WTC11 (cell line): ENCODE measurements around the gene SMIM24. TPM values are rescaled to one million over a fixed set of nuclear protein-coding genes. Genes with fewer than 3 reads are reported as not detected.

Experiments
- ATAC-seq: fragments of 200-7000 bp; cut with Tn5 transposase; 2 replicates; pipeline ENCODE4 v1.10.0; 2021; ENCODE audit warnings: mild to moderate bottlenecking, moderate library complexity
- CTCF ChIA-PET: fragments of 300-600 bp; sonication (Branson Sonifier 250); formaldehyde crosslinking; loops from one replicate; lab custom pipeline; 2021; ENCODE audit warnings: antibody characterized with exemption; lab: Charles Lee
- POLR2A ChIA-PET: fragments of 350-600 bp; sonication (Branson Sonifier 250); formaldehyde crosslinking; loops from one replicate; lab custom pipeline; 2021; ENCODE audit warnings: antibody characterized with exemption; lab: Charles Lee
- DNase-seq: peaks from one replicate; pipeline ENCODE4 v3.0.0; 2021; ENCODE audit warnings: low spot score
- H3K27ac Mint-ChIP-seq: 2 replicates; pipeline ENCODE4 v1.8.0; 2021; ENCODE audit warnings: mixed read lengths
- H3K27me3 Mint-ChIP-seq: 2 replicates; pipeline ENCODE4 v1.8.0; 2021; ENCODE audit warnings: low read depth, mild to moderate bottlenecking, moderate library complexity, mixed read lengths
- H3K36me3 Mint-ChIP-seq: 2 replicates; pipeline ENCODE4 v1.8.0; 2021; ENCODE audit warnings: mixed read lengths
- H3K4me1 Mint-ChIP-seq: 2 replicates; pipeline ENCODE4 v1.8.0; 2022; ENCODE audit warnings: mixed read lengths
- H3K4me3 Mint-ChIP-seq: 2 replicates; pipeline ENCODE4 v1.8.0; 2021; ENCODE audit warnings: mild to moderate bottlenecking, moderate library complexity, mixed read lengths
- H3K9me3 Mint-ChIP-seq: 2 replicates; pipeline ENCODE4 v1.8.0; 2021; ENCODE audit warnings: mixed read lengths
- EMX1 ChIP-seq: fragments of 250-450 bp; sonication (Bioruptor Pico); IDR thresholded peaks from 2 replicates; pipeline ENCODE4 v1.8.0; 2021; ENCODE audit warnings: mild to moderate bottlenecking
- FOXJ3 ChIP-seq: sonication (generic); formaldehyde crosslinking; IDR thresholded peaks from 2 replicates; pipeline ENCODE4 v1.9.0; 2021; ENCODE audit warnings: missing genetic modification reagents, mild to moderate bottlenecking, borderline replicate concordance
- IRF2 ChIP-seq: sonication (generic); formaldehyde crosslinking; IDR thresholded peaks from 2 replicates; pipeline ENCODE4 v1.8.0; 2022; ENCODE audit warnings: low read depth, missing genetic modification reagents, borderline replicate concordance
- NFATC4 ChIP-seq: fragments of 250-450 bp; sonication (Bioruptor Pico); IDR thresholded peaks from 2 replicates; pipeline ENCODE4 v1.9.0; 2021; ENCODE audit warnings: mild to moderate bottlenecking
- NFE2L1 ChIP-seq: sonication (generic); formaldehyde crosslinking; IDR thresholded peaks from 2 replicates; pipeline ENCODE4 v1.8.1; 2023; ENCODE audit warnings: missing genetic modification reagents
- PRRX2 ChIP-seq: fragments of 250-450 bp; sonication (Bioruptor Pico); IDR thresholded peaks from 2 replicates; pipeline ENCODE4 v1.8.0; 2021; ENCODE audit warnings: mild to moderate bottlenecking
- SMAD4 ChIP-seq: sonication (generic); formaldehyde crosslinking; IDR thresholded peaks from 2 replicates; pipeline ENCODE4 v1.8.0; 2022; ENCODE audit warnings: mild to moderate bottlenecking, missing genetic modification reagents
- TEAD1 ChIP-seq: sonication (generic); formaldehyde crosslinking; IDR thresholded peaks from 2 replicates; pipeline ENCODE4 v1.8.0; 2022; ENCODE audit warnings: mild to moderate bottlenecking, missing genetic modification reagents
- ZNF121 ChIP-seq: sonication (generic); formaldehyde crosslinking; IDR thresholded peaks from 2 replicates; pipeline ENCODE4 v1.8.0; 2023; ENCODE audit warnings: missing genetic modification reagents
- ZNF396 ChIP-seq: fragments of 250-450 bp; sonication (Bioruptor Pico); IDR thresholded peaks from 2 replicates; pipeline ENCODE4 v1.8.0; 2021; ENCODE audit warnings: mild to moderate bottlenecking, moderate library complexity, borderline replicate concordance
- total RNA-seq: library from RNA; stranded (reverse); gene quantifications from 3 replicates; pipeline ENCODE4 v1.2.3, GENCODE V29; 2021
- TF ChIP-seq, protein P1 (sequence below): fragments of 250-450 bp; sonication (Bioruptor Pico); IDR thresholded peaks from 2 replicates; pipeline ENCODE4 v1.9.0; 2021; ENCODE audit warnings: moderate library complexity, mild to moderate bottlenecking, inconsistent platforms, borderline replicate concordance
- TF ChIP-seq, protein P2 (sequence below): sonication (generic); formaldehyde crosslinking; conservative IDR thresholded peaks from 2 replicates; pipeline ENCODE4 v1.8.1; 2022; ENCODE audit warnings: mild to moderate bottlenecking, missing genetic modification reagents
- TF ChIP-seq, protein P3 (sequence below): fragments of 250-450 bp; sonication (Bioruptor Pico); IDR thresholded peaks from 2 replicates; pipeline ENCODE4 v1.9.0; 2021; ENCODE audit warnings: mild to moderate bottlenecking, borderline replicate concordance
- TF ChIP-seq, protein P4 (sequence below): sonication (generic); formaldehyde crosslinking; IDR thresholded peaks from 2 replicates; pipeline ENCODE4 v1.8.1; 2023; ENCODE audit warnings: mild to moderate bottlenecking, moderate library complexity, missing genetic modification reagents
- TF ChIP-seq, protein P5 (sequence below): fragments of 250-450 bp; sonication (Bioruptor Pico); conservative IDR thresholded peaks from 2 replicates; pipeline ENCODE4 v1.9.0; 2021; ENCODE audit warnings: mild to moderate bottlenecking

SMIM24 gene
- total RNA-seq, 1 experiment from 2014 or later, result 2.8 TPM

DNA sequence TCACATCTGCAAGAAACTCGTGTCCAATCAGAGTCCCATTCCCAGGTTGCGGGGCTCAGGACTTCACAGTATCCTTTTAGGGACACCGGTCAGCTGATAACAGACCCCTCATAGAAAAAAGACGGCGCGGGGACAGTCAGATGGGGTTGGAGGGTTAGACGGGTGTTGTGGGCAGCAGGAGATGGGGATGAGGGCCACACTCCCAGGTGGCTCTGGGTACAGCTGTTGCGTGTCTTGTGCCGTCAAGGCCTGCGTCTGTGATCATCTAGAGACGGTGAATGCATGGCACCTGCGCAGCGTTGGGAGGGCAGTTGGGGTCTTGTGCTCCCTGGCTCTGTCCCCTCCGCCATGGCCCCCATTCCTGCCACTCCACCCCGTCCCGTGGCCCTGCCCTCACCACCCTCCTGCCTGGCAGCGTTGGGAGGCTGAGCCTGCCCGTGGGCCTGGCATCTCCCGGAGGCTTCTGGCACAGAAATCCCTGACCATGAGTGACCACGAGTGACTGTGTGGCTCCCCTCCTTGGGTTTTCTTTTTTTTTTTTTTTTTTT, 44.7 kb upstream of the SMIM24 start:
- H3K27ac Mint-ChIP-seq, result no peak overlapping the region
- peaks cover 9% of the 10 kb centered on the region for H3K4me1 Mint-ChIP-seq
- H3K36me3 Mint-ChIP-seq, result peaks cover 10% of the 10 kb centered on the region
- DNase-seq, result no peak
- no peaks in the 10 kb centered on the region for H3K27me3 Mint-ChIP-seq
- H3K9me3 Mint-ChIP-seq, result no peaks in the 10 kb centered on the region
- ChIA-PET POLR2A (no interaction called here), CTCF (interaction anchor here (1.8 to 2.1 kb wide), 2 partner anchors 17 to 50 kb away, joined by 6 to 8 read pairs; no protein-coding TSS in a partner anchor)
- TF ChIP-seq, protein P1, sequence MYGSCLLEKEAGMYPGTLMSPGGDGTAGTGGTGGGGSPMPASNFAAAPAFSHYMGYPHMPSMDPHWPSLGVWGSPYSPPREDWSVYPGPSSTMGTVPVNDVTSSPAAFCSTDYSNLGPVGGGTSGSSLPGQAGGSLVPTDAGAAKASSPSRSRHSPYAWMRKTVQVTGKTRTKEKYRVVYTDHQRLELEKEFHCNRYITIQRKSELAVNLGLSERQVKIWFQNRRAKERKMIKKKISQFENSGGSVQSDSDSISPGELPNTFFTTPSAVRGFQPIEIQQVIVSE (CRISPR knock-in tag), result no peak
- TF ChIP-seq SMAD4, result no peak
- H3K4me3 Mint-ChIP-seq, result no peak overlapping the region
- no peak for ATAC-seq

DNA sequence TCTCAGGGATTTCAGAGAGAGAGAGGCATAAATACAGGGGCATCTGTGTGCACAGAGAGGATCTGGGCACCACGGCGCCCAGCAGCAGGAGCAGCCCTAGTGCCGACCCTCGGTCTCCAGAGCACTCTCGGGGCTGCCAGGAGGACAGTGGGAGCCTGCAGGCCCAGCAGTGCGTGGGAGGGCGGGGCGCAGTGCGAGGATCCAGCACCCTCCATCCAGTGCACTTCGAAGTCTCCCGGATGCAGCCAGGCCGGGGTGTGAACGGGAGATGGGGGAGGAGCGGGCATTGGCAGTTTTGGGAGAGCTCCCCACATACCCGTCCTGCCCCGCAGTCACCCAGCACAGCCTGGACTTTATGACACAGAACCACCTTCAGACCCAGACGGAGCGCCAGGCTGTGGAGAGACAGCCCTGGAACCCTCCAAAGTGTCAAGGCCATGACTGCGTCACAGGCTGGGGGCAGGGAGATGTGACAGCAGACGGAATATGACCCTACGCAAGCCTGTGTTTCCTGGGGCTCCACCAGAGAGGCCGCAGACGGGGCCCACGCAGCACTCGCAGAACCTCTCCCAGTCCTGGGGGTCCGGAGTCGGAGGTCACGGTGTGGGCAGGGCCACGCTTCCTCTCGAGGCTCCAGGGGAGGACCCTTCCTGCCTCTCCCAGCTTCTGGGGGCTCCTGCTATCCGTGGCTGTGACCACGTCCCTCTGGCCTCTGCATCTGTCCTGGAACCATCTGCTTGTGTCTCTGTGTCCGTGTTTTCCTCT, 43.9 kb upstream of the SMIM24 start:
- TF ChIP-seq, protein P2, sequence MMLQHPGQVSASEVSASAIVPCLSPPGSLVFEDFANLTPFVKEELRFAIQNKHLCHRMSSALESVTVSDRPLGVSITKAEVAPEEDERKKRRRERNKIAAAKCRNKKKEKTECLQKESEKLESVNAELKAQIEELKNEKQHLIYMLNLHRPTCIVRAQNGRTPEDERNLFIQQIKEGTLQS (CRISPR knock-in tag), result no peak
- TF ChIP-seq EMX1 (CRISPR knock-in tag) (no peak), SMAD4 (no peak), ZNF396 (CRISPR knock-in tag) (no peak), IRF2 (CRISPR knock-in tag) (no peak), ZNF121 (CRISPR knock-in tag) (no peak), NFE2L1 (CRISPR knock-in tag) (no peak), TEAD1 (CRISPR knock-in tag) (no peak), PRRX2 (CRISPR knock-in tag) (no peak), FOXJ3 (CRISPR knock-in tag) (no peak), NFATC4 (CRISPR knock-in tag) (no peak)
- TF ChIP-seq, protein P3, sequence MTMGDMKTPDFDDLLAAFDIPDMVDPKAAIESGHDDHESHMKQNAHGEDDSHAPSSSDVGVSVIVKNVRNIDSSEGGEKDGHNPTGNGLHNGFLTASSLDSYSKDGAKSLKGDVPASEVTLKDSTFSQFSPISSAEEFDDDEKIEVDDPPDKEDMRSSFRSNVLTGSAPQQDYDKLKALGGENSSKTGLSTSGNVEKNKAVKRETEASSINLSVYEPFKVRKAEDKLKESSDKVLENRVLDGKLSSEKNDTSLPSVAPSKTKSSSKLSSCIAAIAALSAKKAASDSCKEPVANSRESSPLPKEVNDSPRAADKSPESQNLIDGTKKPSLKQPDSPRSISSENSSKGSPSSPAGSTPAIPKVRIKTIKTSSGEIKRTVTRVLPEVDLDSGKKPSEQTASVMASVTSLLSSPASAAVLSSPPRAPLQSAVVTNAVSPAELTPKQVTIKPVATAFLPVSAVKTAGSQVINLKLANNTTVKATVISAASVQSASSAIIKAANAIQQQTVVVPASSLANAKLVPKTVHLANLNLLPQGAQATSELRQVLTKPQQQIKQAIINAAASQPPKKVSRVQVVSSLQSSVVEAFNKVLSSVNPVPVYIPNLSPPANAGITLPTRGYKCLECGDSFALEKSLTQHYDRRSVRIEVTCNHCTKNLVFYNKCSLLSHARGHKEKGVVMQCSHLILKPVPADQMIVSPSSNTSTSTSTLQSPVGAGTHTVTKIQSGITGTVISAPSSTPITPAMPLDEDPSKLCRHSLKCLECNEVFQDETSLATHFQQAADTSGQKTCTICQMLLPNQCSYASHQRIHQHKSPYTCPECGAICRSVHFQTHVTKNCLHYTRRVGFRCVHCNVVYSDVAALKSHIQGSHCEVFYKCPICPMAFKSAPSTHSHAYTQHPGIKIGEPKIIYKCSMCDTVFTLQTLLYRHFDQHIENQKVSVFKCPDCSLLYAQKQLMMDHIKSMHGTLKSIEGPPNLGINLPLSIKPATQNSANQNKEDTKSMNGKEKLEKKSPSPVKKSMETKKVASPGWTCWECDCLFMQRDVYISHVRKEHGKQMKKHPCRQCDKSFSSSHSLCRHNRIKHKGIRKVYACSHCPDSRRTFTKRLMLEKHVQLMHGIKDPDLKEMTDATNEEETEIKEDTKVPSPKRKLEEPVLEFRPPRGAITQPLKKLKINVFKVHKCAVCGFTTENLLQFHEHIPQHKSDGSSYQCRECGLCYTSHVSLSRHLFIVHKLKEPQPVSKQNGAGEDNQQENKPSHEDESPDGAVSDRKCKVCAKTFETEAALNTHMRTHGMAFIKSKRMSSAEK (CRISPR knock-in tag), result no peak
- TF ChIP-seq, protein P4, sequence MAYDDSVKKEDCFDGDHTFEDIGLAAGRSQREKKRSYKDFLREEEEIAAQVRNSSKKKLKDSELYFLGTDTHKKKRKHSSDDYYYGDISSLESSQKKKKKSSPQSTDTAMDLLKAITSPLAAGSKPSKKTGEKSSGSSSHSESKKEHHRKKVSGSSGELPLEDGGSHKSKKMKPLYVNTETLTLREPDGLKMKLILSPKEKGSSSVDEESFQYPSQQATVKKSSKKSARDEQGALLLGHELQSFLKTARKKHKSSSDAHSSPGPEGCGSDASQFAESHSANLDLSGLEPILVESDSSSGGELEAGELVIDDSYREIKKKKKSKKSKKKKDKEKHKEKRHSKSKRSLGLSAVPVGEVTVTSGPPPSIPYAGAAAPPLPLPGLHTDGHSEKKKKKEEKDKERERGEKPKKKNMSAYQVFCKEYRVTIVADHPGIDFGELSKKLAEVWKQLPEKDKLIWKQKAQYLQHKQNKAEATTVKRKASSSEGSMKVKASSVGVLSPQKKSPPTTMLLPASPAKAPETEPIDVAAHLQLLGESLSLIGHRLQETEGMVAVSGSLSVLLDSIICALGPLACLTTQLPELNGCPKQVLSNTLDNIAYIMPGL, result no peak
- TF ChIP-seq, protein P5, sequence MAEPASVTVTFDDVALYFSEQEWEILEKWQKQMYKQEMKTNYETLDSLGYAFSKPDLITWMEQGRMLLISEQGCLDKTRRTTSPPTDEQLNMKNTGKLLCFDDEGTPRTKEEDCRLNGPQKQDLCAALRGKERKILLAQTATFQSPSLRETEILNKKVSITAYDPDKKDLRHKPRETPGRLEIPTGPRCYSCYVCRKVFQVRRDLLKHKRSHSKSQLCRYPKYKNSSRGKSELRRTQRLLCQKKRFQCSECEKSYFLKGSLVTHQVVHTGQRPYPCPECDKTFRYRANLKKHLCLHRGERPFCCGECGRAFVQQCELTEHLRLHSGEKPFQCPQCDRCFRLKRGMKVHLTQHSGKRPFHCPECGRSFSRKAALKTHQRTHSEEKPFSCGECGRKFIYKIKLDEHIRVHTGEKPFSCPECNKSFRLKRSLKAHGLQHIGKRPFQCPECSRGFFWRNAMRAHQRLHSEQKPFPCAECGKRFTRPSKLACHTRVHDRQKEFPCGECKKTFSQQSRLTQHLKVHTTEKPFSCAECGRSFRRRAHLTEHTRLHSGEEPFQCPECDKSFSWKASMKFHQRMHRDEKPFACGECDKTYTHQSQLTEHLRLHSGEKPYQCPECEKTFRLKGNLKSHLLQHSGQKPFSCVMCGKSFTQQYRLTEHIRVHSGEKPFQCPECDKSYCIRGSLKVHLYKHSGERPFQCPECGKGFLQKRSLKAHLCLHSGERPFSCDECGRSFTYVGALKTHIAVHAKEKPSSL, result no peak
- ChIA-PET POLR2A (no interaction called here), CTCF (interaction anchor here (1.1 kb wide), 1 partner anchor 21 kb away, joined by 3 read pairs; no protein-coding TSS in a partner anchor)
- peak overlapping the region; percentile 76; the same call in 1 of the 2 replicates for H3K27ac Mint-ChIP-seq
- H3K27me3 Mint-ChIP-seq, result no peaks in the 10 kb centered on the region
- ATAC-seq, result no peak
- peaks cover 10% of the 10 kb centered on the region for H3K36me3 Mint-ChIP-seq
- H3K4me3 Mint-ChIP-seq, result no peak overlapping the region
- peaks cover 16% of the 10 kb centered on the region for H3K4me1 Mint-ChIP-seq
- H3K9me3 Mint-ChIP-seq, result no peaks in the 10 kb centered on the region
- DNase-seq, result no peak
